HEK293T (cell line): Measurements from ENCODE around the gene CLINT1.

Experiments used
- BHLHE40 ChIP-seq: fragments of 450-650 bp; IDR thresholded peaks from 2 replicates; pipeline ENCODE4 v1.6.1; 2016; ENCODE audit warnings: mild to moderate bottlenecking, moderate library complexity, borderline replicate concordance
- FOXA1 ChIP-seq: fragments of 450-650 bp; IDR thresholded peaks from 2 replicates; pipeline ENCODE4 v1.6.1; 2016; ENCODE audit warnings: mild to moderate bottlenecking
- HDGF ChIP-seq: fragments of 450-650 bp; IDR thresholded peaks from 2 replicates; pipeline ENCODE4 v1.6.1; 2017; ENCODE audit warnings: antibody characterized with exemption, borderline replicate concordance
- NFRKB ChIP-seq: fragments of 450-650 bp; IDR thresholded peaks from 2 replicates; pipeline ENCODE4 v1.6.1; 2016; ENCODE audit warnings: mild to moderate bottlenecking, moderate library complexity
- SP1 ChIP-seq: fragments of 450-650 bp; IDR thresholded peaks from 2 replicates; pipeline ENCODE4 v1.6.1; 2017
- SUZ12 ChIP-seq: fragments of 450-650 bp; IDR thresholded peaks from 2 replicates; pipeline ENCODE4 v1.6.1; 2016; ENCODE audit warnings: mild to moderate bottlenecking
- ZNF384 ChIP-seq: fragments of 450-650 bp; IDR thresholded peaks from 2 replicates; pipeline ENCODE4 v1.6.1; 2016
- TF ChIP-seq, protein P1 (sequence below): fragments of 450-650 bp; IDR thresholded peaks from 2 replicates; pipeline ENCODE4 v1.6.1; 2016

DNA sequence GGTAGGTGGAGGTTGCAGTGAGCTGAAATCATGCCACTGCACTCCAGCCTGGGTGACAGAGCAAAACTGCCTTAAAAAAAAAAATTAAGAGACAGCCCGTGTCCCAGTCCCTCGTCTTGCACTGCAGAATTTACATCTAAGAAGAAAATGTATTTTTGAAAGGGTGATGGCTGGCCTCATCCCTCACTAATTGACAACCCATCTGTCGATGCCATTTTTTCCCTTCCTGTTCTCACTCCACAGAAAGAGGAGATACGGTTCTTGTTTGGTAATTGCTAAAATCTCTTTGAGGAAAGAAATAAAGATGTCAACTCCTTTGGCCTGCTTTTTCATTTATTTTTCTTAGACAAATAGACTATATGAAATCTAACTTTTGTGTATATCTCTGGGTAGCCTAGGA, 117.8 kb downstream of the CLINT1 start:
- no peak for TF ChIP-seq BHLHE40
- no peak for TF ChIP-seq SP1
- no peak for TF ChIP-seq NFRKB
- TF ChIP-seq, protein P1, sequence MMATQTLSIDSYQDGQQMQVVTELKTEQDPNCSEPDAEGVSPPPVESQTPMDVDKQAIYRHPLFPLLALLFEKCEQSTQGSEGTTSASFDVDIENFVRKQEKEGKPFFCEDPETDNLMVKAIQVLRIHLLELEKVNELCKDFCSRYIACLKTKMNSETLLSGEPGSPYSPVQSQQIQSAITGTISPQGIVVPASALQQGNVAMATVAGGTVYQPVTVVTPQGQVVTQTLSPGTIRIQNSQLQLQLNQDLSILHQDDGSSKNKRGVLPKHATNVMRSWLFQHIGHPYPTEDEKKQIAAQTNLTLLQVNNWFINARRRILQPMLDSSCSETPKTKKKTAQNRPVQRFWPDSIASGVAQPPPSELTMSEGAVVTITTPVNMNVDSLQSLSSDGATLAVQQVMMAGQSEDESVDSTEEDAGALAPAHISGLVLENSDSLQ = no peak
- no peak for TF ChIP-seq SUZ12
- no peak for TF ChIP-seq FOXA1
- no peak for TF ChIP-seq HDGF
- no peak for TF ChIP-seq ZNF384
